Measurements from ENCODE around the gene RPS6KB2.
A peak's percentile ranks its signal among the peaks of the same experiment; 100 is the strongest.

DNA sequence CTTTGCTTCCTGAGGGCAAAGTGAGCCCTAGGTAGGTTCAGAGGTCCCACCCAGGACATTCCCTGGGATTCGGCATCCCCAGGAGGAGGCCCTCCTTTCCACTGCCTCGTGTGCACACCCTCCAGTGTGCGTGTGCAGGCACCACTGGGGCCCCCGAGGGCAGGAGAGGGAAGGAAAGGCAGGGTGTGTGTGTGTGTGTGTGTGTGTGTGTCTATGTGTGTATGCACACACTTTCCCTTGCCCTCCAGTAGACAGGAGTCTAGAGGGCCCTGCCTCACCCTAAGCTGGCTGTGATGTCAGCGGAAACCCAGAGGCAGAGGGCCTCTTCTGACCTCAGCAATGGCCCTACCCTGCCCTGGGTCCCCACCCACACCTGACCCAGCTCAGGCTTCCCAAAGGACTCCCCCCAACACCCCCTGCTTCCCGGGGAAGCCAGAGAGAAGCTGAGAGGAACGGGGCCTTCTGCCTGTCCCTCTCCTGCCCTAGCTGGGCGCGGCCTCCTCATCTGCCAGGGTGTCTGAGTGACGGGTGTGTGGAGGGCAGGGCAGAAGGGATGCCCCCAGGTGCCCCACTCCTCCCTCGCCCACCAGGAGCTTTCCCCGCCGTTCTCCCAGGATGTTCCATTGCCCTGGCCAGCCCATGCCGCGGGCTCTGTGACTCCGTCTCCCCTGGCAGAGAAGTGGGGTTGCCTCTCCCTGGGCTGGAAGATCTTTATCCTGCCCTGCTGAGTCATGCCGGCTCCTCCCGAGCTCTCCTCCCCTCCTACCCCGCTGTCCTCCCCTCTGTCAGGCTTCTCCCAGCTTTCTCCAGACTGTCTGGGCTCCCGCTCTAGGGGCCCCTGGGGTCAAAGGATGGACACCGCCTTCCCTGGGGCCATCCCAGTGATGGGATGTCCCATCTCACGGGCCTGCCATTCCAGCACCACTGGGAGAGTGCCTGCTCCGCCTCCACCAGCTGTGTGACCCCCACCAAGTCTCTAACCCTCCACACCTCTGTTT, 48.9 kb upstream of the RPS6KB2 start:
- TF ChIP-seq POLR2A (IDR thresholded peaks at IDR 0.05; ENCODE audit: borderline replicate concordance, extremely low read depth, insufficient read depth, insufficient read length): no peak
- peak; percentile 67 for TF ChIP-seq POLR2AphosphoS5 (IDR thresholded peaks at IDR 0.05; ENCODE audit: low read depth, low read length)
- TF ChIP-seq CTCF (IDR thresholded peaks at IDR 0.05 in 2 of 3, conservative IDR thresholded peaks at IDR 0.05 in 1 of 3; ENCODE audit: borderline replicate concordance in 1 of 3, insufficient read depth in 1 of 3, low read depth in 2 of 3, low read length in 2 of 3): no peak
- no peak for TF ChIP-seq REST (IDR thresholded peaks at IDR 0.05; ENCODE audit: low read depth)
- TF ChIP-seq, protein P1, sequence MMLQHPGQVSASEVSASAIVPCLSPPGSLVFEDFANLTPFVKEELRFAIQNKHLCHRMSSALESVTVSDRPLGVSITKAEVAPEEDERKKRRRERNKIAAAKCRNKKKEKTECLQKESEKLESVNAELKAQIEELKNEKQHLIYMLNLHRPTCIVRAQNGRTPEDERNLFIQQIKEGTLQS (IDR thresholded peaks at IDR 0.05): no peak
- TF ChIP-seq TCF7L2 (IDR thresholded peaks at IDR 0.05; ENCODE audit: borderline replicate concordance, extremely low read depth, insufficient read depth, insufficient read length): no peak
